WTC11 (cell line): Measurements from ENCODE around the gene FBXO41. TPM values are rescaled to one million over a fixed set of nuclear protein-coding genes. Genes with fewer than 3 reads are reported as not detected.

Experiments
- ATAC-seq: fragments of 200-7000 bp; cut with Tn5 transposase; 2 replicates; pipeline ENCODE4 v1.10.0; 2021; ENCODE audit warnings: mild to moderate bottlenecking, moderate library complexity
- CTCF ChIA-PET: fragments of 300-600 bp; sonication (Branson Sonifier 250); formaldehyde crosslinking; loops from one replicate; lab custom pipeline; 2021; ENCODE audit warnings: antibody characterized with exemption; lab: Charles Lee
- POLR2A ChIA-PET: fragments of 350-600 bp; sonication (Branson Sonifier 250); formaldehyde crosslinking; loops from one replicate; lab custom pipeline; 2021; ENCODE audit warnings: antibody characterized with exemption; lab: Charles Lee
- DNase-seq: peaks from one replicate; pipeline ENCODE4 v3.0.0; 2021; ENCODE audit warnings: low spot score
- H3K27ac Mint-ChIP-seq: 2 replicates; pipeline ENCODE4 v1.8.0; 2021; ENCODE audit warnings: mixed read lengths
- H3K27me3 Mint-ChIP-seq: 2 replicates; pipeline ENCODE4 v1.8.0; 2021; ENCODE audit warnings: low read depth, mild to moderate bottlenecking, moderate library complexity, mixed read lengths
- H3K36me3 Mint-ChIP-seq: 2 replicates; pipeline ENCODE4 v1.8.0; 2021; ENCODE audit warnings: mixed read lengths
- H3K4me1 Mint-ChIP-seq: 2 replicates; pipeline ENCODE4 v1.8.0; 2022; ENCODE audit warnings: mixed read lengths
- H3K4me3 Mint-ChIP-seq: 2 replicates; pipeline ENCODE4 v1.8.0; 2021; ENCODE audit warnings: mild to moderate bottlenecking, moderate library complexity, mixed read lengths
- H3K9me3 Mint-ChIP-seq: 2 replicates; pipeline ENCODE4 v1.8.0; 2021; ENCODE audit warnings: mixed read lengths
- ETV6 ChIP-seq: sonication (generic); formaldehyde crosslinking; IDR thresholded peaks from 2 replicates; pipeline ENCODE4 v1.8.1; 2022; ENCODE audit warnings: mild to moderate bottlenecking, missing genetic modification reagents
- FOXJ3 ChIP-seq: sonication (generic); formaldehyde crosslinking; IDR thresholded peaks from 2 replicates; pipeline ENCODE4 v1.9.0; 2021; ENCODE audit warnings: missing genetic modification reagents, mild to moderate bottlenecking, borderline replicate concordance
- HMGXB4 ChIP-seq: sonication (generic); formaldehyde crosslinking; IDR thresholded peaks from 2 replicates; pipeline ENCODE4 v1.8.1; 2023; ENCODE audit warnings: mild to moderate bottlenecking, moderate library complexity, missing genetic modification reagents
- JAZF1 ChIP-seq: fragments of 250-450 bp; sonication (Bioruptor Pico); IDR thresholded peaks from 2 replicates; pipeline ENCODE4 v1.9.0; 2021; ENCODE audit warnings: moderate library complexity, mild to moderate bottlenecking, inconsistent platforms
- MYBL2 ChIP-seq: sonication (generic); formaldehyde crosslinking; IDR thresholded peaks from 2 replicates; pipeline ENCODE4 v1.8.1; 2023; ENCODE audit warnings: mild to moderate bottlenecking, moderate library complexity, missing genetic modification reagents
- NR2C2 ChIP-seq: sonication (generic); formaldehyde crosslinking; IDR thresholded peaks from 2 replicates; pipeline ENCODE4 v1.8.0; 2022; ENCODE audit warnings: mild to moderate bottlenecking, missing genetic modification reagents
- ZNF263 ChIP-seq: sonication (generic); formaldehyde crosslinking; IDR thresholded peaks from 2 replicates; pipeline ENCODE4 v1.8.1; 2022; ENCODE audit warnings: low read depth, mild to moderate bottlenecking, moderate library complexity, missing genetic modification reagents
- ZNF281 ChIP-seq: sonication (generic); formaldehyde crosslinking; IDR thresholded peaks from 2 replicates; pipeline ENCODE4 v1.8.0; 2023; ENCODE audit warnings: mild to moderate bottlenecking, missing genetic modification reagents
- ZNF532 ChIP-seq: fragments of 250-450 bp; sonication (Bioruptor Pico); IDR thresholded peaks from 2 replicates; pipeline ENCODE4 v1.9.0; 2021; ENCODE audit warnings: mild to moderate bottlenecking, borderline replicate concordance
- total RNA-seq: library from RNA; stranded (reverse); gene quantifications from 3 replicates; pipeline ENCODE4 v1.2.3, GENCODE V29; 2021
- TF ChIP-seq, protein P1 (sequence below): sonication (generic); formaldehyde crosslinking; IDR thresholded peaks from 2 replicates; pipeline ENCODE4 v1.8.0; 2022; ENCODE audit warnings: mild to moderate bottlenecking, missing genetic modification reagents

FBXO41 gene
- total RNA-seq, 1 experiment from 2014 or later: 19.2 TPM

- TF ChIP-seq, protein P1, sequence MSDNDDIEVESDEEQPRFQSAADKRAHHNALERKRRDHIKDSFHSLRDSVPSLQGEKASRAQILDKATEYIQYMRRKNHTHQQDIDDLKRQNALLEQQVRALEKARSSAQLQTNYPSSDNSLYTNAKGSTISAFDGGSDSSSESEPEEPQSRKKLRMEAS (CRISPR knock-in tag): no peak
- TF ChIP-seq ETV6 (CRISPR knock-in tag): no peak
Observed at GRCh38 chr2:73289304-73289703, 5.0 kb upstream of the FBXO41 start (continued).

GRCh38 chr2:73286134-73286655, 1.9 kb upstream of the FBXO41 start:
- Mint-ChIP-seq H3K4me3 (no peak overlapping the region), H3K27ac (no peak overlapping the region), H3K4me1 (peaks cover 21% of the 10 kb centered on the region), H3K27me3 (peaks cover 63% of the 10 kb centered on the region), H3K36me3 (no peaks in the 10 kb centered on the region), H3K9me3 (no peaks in the 10 kb centered on the region)
- DNase-seq (no peak), ATAC-seq (no peak)
- TF ChIP-seq ZNF263 (no peak), MYBL2 (CRISPR knock-in tag) (no peak), ZNF281 (CRISPR knock-in tag) (no peak), ZNF532 (no peak)
- POLR2A ChIA-PET: no interaction called here
- CTCF ChIA-PET: no interaction called here

DNA sequence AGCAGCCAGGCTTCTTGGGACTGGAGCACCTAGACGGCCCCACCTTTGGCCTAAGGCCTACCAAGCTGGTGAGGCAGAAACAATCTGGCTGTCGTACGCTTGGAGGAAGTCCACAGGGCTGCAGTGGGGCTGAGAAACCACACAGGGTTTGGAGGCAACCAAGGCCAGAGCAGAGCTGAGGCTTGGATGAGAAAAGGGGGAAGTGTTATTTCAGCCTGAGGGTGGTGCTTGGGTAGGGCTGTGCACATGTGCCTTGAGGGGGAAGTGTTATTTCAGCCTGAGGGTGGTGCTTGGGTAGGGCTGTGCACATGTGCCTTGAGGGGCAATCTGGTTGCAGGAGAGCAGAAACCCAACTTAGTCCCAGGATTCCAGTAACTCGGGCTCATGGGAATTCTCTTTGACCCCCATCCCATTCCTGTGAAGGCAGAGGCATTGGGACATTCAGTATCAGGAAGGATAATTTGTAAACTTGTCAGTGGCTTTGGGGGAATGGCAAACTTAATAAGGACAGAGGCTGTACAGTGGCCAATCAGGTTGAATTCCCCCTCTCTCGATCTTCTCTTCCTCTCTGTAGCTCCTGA, 971 bp upstream of the FBXO41 start:
- peaks cover 23% of the 10 kb centered on the region for H3K4me1 Mint-ChIP-seq
- ChIA-PET POLR2A (interaction anchor here (0.6 kb wide), 1 partner anchor 47 kb away, joined by 3 read pairs; no protein-coding TSS in a partner anchor), CTCF (interaction anchor here (1.5 to 1.8 kb wide), 3 partner anchors 8 to 100 kb away, joined by 4 to 6 read pairs (median 5); partner anchors contain the start of genes ALMS1 and EGR4)
- peaks cover 54% of the 10 kb centered on the region for H3K27me3 Mint-ChIP-seq
- no peak for DNase-seq
- H3K36me3 Mint-ChIP-seq: no peaks in the 10 kb centered on the region
- no peak overlapping the region for H3K27ac Mint-ChIP-seq
- no peaks in the 10 kb centered on the region for H3K9me3 Mint-ChIP-seq
- peak overlapping the region; percentile 61 for H3K4me3 Mint-ChIP-seq
- TF ChIP-seq HMGXB4 (no peak), NR2C2 (no peak), JAZF1 (CRISPR knock-in tag) (no peak), FOXJ3 (no peak)
- peak; percentile 2; the same call in 1 of the 2 replicates for ATAC-seq
